ENCODE measurements around the gene OR11L1. TPM values are rescaled to one million over a fixed set of nuclear protein-coding genes. Genes with fewer than 3 reads are reported as not detected.

OR11L1 gene
- total RNA-seq: not detected

- Mint-ChIP-seq H3K9me3 (peaks cover 0 to 2% of the 10 kb centered on the region in 2 donors), H3K27me3 (ENCODE audit: low read depth) (no peaks in the 10 kb centered on the region), H3K27ac (no peak within 1 kb of the TSS), H3K4me1 (ENCODE audit: low read depth) (no peaks in the 10 kb centered on the region), H3K4me3 (no peak within 1 kb of the TSS), H3K36me3 (ENCODE audit: insufficient read depth in 2 of 2) (no peaks in the 10 kb centered on the region)
- ATAC-seq (replicated peaks in 1 of 2): no peak
- no peak for DNase-seq
These were observed at the start of gene OR11L1 for GRCh38 chr1:247841796-247842195. Gene OR11L1, minus strand, starts transcription at chr1:247841896. Its CDS starts 0 bp downstream, at chr1:247841896.

DNA sequence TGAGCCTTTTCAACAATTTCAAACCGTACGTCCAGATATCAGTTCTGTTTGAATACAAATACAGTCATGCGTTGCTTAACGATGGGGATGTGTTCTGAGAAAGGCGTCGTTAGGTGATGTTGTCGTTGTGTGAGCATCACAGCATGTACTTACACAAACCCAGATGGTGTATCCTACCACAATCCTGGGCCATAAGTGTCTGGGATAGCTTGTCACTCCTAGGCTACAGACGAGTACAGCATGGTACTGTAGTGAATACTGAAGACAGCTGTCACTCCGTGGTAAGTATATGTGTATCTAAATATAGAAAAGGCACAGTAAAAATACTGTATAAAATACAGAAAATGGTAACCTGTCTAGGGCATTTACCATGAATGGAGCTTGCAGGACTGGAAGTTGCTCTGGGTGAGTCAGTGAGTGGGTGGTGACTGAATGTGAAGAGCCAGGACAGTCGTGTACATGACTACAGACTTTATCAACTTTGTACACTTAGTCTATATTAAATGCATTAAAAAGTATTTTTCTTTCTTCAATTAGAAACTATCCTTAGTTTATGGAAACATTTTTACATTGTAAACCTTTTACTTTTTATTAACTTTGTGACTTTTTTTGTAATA lies 43.2 kb upstream of the OR11L1 start:
- Mint-ChIP-seq H3K4me1 (ENCODE audit: low read depth) (no peaks in the 10 kb centered on the region), H3K9me3 (no peaks in the 10 kb centered on the region), H3K27ac (no peak overlapping the region), H3K27me3 (ENCODE audit: low read depth) (no peaks in the 10 kb centered on the region), H3K36me3 (ENCODE audit: insufficient read depth in 2 of 2) (no peaks in the 10 kb centered on the region), H3K4me3 (no peak overlapping the region)
- DNase-seq: no peak
- ATAC-seq (replicated peaks in 1 of 2): no peak

- DNase-seq: no peak
- Mint-ChIP-seq H3K36me3 (ENCODE audit: insufficient read depth in 2 of 2) (no peaks in the 10 kb centered on the region), H3K4me3 (no peak overlapping the region), H3K9me3 (no peaks in the 10 kb centered on the region), H3K27ac (no peak overlapping the region), H3K27me3 (ENCODE audit: low read depth) (no peaks in the 10 kb centered on the region), H3K4me1 (ENCODE audit: low read depth) (no peaks in the 10 kb centered on the region)
- no peak for ATAC-seq (replicated peaks in 1 of 2)
These were observed 41.6 kb upstream of the OR11L1 start for GRCh38 chr1:247883346-247883745.

- H3K36me3 Mint-ChIP-seq (ENCODE audit: insufficient read depth in 2 of 2): no peaks in the 10 kb centered on the region
- no peak for ATAC-seq (replicated peaks in 1 of 2)
- no peak for DNase-seq
- no peak overlapping the region for H3K4me3 Mint-ChIP-seq
- peaks cover 0 to 7% of the 10 kb centered on the region in 2 donors for H3K9me3 Mint-ChIP-seq
- no peaks in the 10 kb centered on the region for H3K4me1 Mint-ChIP-seq (ENCODE audit: low read depth)
- no peak overlapping the region for H3K27ac Mint-ChIP-seq
- H3K27me3 Mint-ChIP-seq (ENCODE audit: low read depth): peaks cover 10% of the 10 kb centered on the region
These were observed 23.7 kb upstream of the OR11L1 start for GRCh38 chr1:247865416-247865815.

GRCh38 chr1:247864644-247865043 lies 22.9 kb upstream of the OR11L1 start:
- no peaks in the 10 kb centered on the region for H3K36me3 Mint-ChIP-seq (ENCODE audit: insufficient read depth in 2 of 2)

GRCh38 chr1:247862756-247863155 lies 21.1 kb upstream of the OR11L1 start:
- H3K9me3 Mint-ChIP-seq: no peaks in the 10 kb centered on the region
- H3K36me3 Mint-ChIP-seq (ENCODE audit: insufficient read depth in 2 of 2): peaks cover 0 to 4% of the 10 kb centered on the region in 2 donors
- no peak overlapping the region for H3K27ac Mint-ChIP-seq
- DNase-seq: no peak
- H3K4me1 Mint-ChIP-seq (ENCODE audit: low read depth): peaks cover 8% of the 10 kb centered on the region
- H3K27me3 Mint-ChIP-seq (ENCODE audit: low read depth): peaks cover 21% of the 10 kb centered on the region
- no peak overlapping the region for H3K4me3 Mint-ChIP-seq
- no peak for ATAC-seq (replicated peaks in 1 of 2)

More at GRCh38 chr1:247864644-247865043, 22.9 kb upstream of the OR11L1 start:
- Mint-ChIP-seq H3K4me3 (no peak overlapping the region), H3K9me3 (peaks cover 0 to 4% of the 10 kb centered on the region in 2 donors), H3K4me1 (ENCODE audit: low read depth) (no peaks in the 10 kb centered on the region), H3K27ac (no peak overlapping the region), H3K27me3 (ENCODE audit: low read depth) (peaks cover 15% of the 10 kb centered on the region)
- DNase-seq (no peak), ATAC-seq (replicated peaks in 1 of 2) (no peak)

GRCh38 chr1:247857985-247858619 lies 16.4 kb upstream of the OR11L1 start:
- Mint-ChIP-seq H3K27me3 (ENCODE audit: low read depth) (peaks cover 36% of the 10 kb centered on the region), H3K9me3 (no peaks in the 10 kb centered on the region), H3K4me3 (peak overlapping the region; percentile 81 to 91), H3K36me3 (ENCODE audit: insufficient read depth in 2 of 2) (peaks cover 0 to 5% of the 10 kb centered on the region in 2 donors), H3K27ac (no peak overlapping the region), H3K4me1 (ENCODE audit: low read depth) (peaks cover 15% of the 10 kb centered on the region)
- peak in 1 of 2 donors; percentile 8 for ATAC-seq (replicated peaks in 1 of 2)
- no peak for DNase-seq

- Mint-ChIP-seq H3K4me1 (ENCODE audit: low read depth) (peaks cover 15% of the 10 kb centered on the region), H3K36me3 (ENCODE audit: insufficient read depth in 2 of 2) (peaks cover 0 to 5% of the 10 kb centered on the region in 2 donors), H3K27ac (peak within 1 kb of the TSS; percentile 29), H3K9me3 (no peaks in the 10 kb centered on the region), H3K4me3 (peak within 1 kb of the TSS; percentile 84 to 91), H3K27me3 (ENCODE audit: low read depth) (peaks cover 36% of the 10 kb centered on the region)
- ATAC-seq (replicated peaks in 1 of 2) (peak; percentile 93 to 95), DNase-seq (peak; percentile 56 to 68)
These were observed 15.6 kb upstream of the OR11L1 start, which contains the start of gene TRIM58 for GRCh38 chr1:247857069-247857984. Gene TRIM58, plus strand, starts transcription at chr1:247857187. Its CDS starts 60 bp downstream, at chr1:247857247.

- Mint-ChIP-seq H3K4me3 (peak overlapping the region; percentile 83 to 84), H3K4me1 (ENCODE audit: low read depth) (peaks cover 15% of the 10 kb centered on the region), H3K9me3 (peaks cover 0 to 3% of the 10 kb centered on the region in 2 donors), H3K27ac (no peak overlapping the region), H3K27me3 (ENCODE audit: low read depth) (peaks cover 39% of the 10 kb centered on the region), H3K36me3 (ENCODE audit: insufficient read depth in 2 of 2) (peaks cover 0 to 5% of the 10 kb centered on the region in 2 donors)
- no peak for ATAC-seq (replicated peaks in 1 of 2)
- no peak for DNase-seq
These were observed 14.2 kb upstream of the OR11L1 start for GRCh38 chr1:247855911-247856310.

GRCh38 chr1:247854899-247855545 lies 13.3 kb upstream of the OR11L1 start:
- DNase-seq (no peak), ATAC-seq (replicated peaks in 1 of 2) (no peak)
- peaks cover 0 to 5% of the 10 kb centered on the region in 2 donors for H3K36me3 Mint-ChIP-seq (ENCODE audit: insufficient read depth in 2 of 2)
- peaks cover 15% of the 10 kb centered on the region for H3K4me1 Mint-ChIP-seq (ENCODE audit: low read depth)
- peaks cover 0 to 3% of the 10 kb centered on the region in 2 donors for H3K9me3 Mint-ChIP-seq
- no peak overlapping the region for H3K4me3 Mint-ChIP-seq
- no peak overlapping the region for H3K27ac Mint-ChIP-seq
- peaks cover 30% of the 10 kb centered on the region for H3K27me3 Mint-ChIP-seq (ENCODE audit: low read depth)

GRCh38 chr1:247849616-247850015 lies 7.9 kb upstream of the OR11L1 start:
- Mint-ChIP-seq H3K4me3 (no peak overlapping the region), H3K4me1 (ENCODE audit: low read depth) (no peaks in the 10 kb centered on the region), H3K36me3 (ENCODE audit: insufficient read depth in 2 of 2) (no peaks in the 10 kb centered on the region), H3K9me3 (peaks cover 0 to 3% of the 10 kb centered on the region in 2 donors), H3K27me3 (ENCODE audit: low read depth) (peaks cover 13% of the 10 kb centered on the region), H3K27ac (no peak overlapping the region)
- no peak for ATAC-seq (replicated peaks in 1 of 2)
- DNase-seq: no peak

GRCh38 chr1:247848346-247848745 lies 6.7 kb upstream of the OR11L1 start:
- Mint-ChIP-seq H3K4me1 (ENCODE audit: low read depth) (no peaks in the 10 kb centered on the region), H3K4me3 (no peak overlapping the region), H3K27me3 (ENCODE audit: low read depth) (peaks cover 7% of the 10 kb centered on the region), H3K27ac (no peak overlapping the region), H3K9me3 (peaks cover 0 to 3% of the 10 kb centered on the region in 2 donors), H3K36me3 (ENCODE audit: insufficient read depth in 2 of 2) (no peaks in the 10 kb centered on the region)
- DNase-seq (no peak), ATAC-seq (replicated peaks in 1 of 2) (no peak)

All from activated T-cell treated with anti-CD3 and anti-CD28 coated beads, Interleukin-2, amount 50 U/mL, for 72 hours (primary cell).